GM21528 (cell line): ENCODE results near the gene GAS6.
"Not testable (repeated sequence)": the region's sequence is repeated elsewhere in the genome, so short reads cannot be mapped to it uniquely, and the experiment has no call there.

Experiments used
- ATAC-seq: cut with Tn5 transposase; IDR thresholded peaks from one replicate; pipeline ENCODE4 v1.9.1; 2021; ENCODE audit warnings: mild to moderate bottlenecking, moderate library complexity; ENCODE audit not compliant: unreplicated experiment, low FRiP score

The GAS6 gene

DNA sequence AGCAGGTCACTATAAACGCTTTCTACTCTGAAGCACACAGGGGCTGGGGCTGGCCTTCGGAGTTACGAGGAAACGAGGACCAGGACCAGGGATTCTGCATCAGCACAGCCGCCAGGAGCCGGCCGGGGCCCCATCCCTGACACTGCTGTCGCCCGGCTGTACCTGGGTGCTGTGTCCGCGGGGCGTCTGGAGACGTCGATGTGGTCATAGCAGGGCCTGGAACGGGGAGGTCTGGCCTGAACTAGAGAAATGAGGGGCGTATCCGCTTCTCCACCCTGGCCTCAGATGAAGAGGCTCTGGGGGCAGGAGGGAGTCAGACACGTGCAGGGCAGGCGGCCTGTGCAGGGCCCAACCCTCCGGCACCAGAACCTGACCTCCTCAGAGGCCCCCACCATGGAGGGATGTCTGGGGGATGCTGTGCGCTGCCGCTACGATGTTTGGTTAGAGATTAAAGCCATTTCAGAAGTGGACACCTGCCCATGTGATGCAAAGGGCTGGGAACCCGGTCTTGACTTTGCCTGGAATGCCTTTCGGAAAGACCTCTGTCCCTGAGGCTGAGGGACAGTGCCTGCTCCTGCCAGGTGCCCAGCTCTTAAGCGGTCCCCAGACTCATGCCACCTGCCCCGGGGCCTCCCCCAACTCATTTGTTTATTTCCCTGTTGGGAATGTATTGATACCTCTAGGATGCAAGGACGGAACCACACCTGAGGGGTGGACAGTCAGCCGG lies 21.4 kb downstream of the GAS6 start:
- ATAC-seq, result no peak

- ATAC-seq, result no peak
Measured at GRCh38 chr13:113841353-113841650, 22.6 kb downstream of the GAS6 start.

DNA sequence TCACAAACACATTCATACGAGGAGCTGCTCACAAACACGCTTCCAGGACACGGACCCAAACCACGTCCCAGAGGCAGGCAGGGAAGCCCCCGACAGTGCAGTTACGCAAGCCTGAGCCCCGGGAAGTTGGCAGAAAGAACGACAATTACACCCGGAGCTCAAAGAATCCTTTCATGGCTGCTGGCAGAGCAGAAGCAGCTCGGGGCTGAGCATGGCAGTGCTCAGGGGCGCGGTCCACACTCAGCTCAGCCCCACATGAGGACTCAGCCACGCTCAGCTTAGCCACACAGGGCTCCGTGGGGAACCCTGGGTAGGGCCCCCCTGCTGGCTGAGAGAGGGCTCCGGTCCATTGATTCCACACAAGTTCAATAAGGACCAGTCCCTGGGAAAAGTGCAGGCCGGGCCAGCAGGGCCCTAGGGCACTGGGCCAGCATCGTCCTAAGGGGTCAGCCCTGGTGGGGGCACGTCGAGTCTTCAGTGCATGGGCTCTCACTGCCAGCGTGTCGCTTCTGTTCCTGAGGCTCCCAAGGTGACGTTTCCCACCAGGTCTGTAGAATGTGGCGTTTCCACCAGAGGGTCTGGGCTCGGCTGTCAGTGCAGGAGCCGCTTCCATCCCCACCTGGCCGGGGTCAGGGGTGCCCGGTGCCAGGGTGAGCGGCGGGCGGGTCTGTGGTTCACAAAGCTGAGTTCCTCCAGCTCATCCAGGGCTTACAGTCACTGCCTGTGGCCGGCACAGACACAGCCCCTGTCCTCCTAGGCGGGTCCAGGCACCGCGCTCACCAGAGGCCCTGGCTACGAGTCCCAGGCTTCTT lies 23.1 kb downstream of the GAS6 start:
- no peak for ATAC-seq

DNA sequence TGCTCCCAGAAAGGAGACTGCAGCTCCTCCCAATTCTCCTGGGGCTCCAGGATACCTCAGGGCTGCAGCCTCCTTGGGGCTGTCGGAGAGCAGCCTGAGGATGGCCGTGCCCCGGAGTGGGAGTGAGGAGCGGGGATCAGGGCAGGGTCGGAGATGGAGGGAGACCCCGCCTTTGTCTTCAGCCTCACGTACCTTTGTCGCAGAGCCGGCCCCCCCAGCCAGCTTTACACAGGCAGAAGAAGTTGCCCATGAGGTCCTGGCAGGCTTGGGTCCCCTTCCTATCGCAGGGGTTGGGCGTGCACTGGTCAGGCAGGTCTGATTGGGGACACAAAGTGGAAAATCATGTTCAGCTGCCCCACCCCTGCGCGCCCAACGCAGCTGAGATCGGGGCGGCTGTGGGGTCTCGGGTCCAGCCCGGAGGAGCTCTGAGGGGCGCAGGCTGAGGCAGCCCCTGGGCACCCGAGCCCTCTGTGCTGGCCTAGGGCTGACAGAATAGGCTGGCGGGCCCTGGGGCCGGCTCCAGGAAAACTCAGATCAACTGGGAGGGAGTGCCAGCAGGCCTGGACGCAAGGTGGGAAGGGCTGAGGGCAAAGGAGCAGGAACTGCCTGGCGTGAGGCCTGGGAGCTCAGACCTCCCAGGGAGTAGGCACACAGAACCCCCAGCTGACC lies 24.2 kb downstream of the GAS6 start:
- ATAC-seq, result no peak

DNA sequence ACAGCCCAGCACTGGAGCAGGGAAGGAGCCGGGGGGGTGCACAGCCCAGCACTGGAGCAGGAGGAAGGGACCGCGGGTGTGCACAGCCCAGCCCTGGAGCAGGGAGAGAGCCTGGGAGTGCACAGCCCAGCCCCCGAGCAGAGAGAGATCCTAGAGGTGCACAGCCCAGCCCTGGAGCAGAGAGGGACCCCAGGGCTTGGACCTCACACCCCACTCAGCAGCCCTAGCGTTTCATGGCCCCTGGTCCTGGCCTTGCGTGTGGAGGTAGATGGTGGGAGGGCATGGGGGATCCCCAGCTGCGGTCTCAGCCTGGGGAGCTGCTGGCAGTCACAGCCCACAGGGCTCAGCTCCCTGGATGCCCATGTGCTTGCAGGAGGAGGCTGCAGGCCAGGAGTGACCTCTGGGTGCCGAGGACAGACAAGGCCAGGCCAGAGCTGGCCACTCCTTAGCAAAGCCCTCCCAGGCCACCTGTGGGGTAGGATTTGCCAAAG lies 25.1 kb downstream of the GAS6 start:
- ATAC-seq, result no peak

GRCh38 chr13:113837560-113838355 lies 26.1 kb downstream of the GAS6 start:
- ATAC-seq, result no peak

- ATAC-seq, result no peak
Measured at GRCh38 chr13:113836768-113837559, 26.9 kb downstream of the GAS6 start.

DNA sequence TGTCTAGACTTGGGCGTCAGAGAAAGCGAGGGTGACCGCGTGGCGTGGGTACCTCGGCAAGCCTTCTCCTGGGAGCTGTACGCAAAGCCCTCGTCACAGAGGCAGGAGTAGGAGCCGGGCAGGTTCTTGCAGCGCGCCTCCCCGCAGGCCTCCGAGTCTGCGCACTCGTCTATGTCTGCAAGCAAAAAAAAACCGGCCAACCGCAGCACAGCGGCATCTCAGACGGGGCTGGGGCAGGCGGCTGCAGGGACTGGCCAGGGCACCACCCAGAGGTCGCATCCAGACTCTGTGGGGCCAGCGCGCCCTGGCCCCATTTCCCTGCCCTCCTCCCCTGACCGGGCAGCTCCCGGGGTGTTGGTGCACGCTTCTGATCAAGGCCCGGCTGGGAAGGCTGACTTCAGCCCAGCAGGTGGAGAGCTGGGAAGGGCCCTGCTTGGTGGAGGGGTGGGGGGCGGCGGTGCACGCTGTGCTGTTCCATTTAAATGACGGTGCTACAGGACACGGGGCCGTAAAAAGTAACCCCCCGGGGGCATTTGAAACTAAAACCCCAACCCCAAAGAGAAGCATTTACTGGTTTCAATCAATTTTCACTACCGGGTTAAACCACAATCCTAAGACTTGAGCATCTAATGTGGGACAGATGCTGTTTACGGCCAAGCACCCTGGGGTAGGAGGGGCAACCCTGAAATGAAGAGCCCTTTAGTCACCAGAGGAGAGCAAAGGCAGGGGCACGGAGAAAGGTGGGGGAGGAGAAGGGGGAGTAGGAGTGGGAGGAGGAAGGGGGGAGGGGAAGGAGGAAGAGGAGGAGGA lies 28.2 kb downstream of the GAS6 start:
- no peak for ATAC-seq

DNA sequence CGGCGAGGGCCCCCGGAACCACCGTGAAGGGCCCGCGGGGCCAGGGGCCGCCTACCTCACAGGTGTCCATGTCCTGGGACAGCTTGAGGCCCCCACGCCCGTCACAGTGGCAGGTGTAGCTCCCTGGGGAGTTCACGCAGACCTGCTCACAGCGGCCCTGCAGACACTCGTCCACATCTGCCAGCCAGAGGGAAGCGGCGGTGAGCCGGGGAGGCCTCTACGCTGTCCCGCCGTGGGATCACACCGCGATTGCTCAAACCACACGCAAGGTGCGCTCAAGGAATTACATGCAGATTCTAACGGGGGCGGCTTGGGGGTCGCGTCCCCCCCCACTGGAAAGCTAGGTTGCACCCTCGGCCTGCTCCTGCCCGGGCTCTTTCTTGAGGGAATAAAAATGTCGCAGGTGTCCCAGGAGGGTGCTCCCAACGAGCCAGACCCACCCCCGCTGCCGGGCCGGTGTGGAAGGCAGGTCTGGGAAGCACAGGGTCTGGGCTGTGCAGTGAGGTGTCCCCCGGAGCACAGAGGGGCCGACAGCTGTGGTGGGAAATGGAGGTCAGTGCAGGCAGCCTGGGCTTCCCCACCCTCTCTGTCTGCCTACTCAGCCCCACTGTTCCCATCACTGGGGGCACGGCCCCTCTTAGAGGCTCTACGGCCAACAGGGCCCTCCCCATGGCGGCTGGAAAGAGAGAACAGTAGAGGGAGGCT lies 29.2 kb downstream of the GAS6 start:
- ATAC-seq, result no peak

GRCh38 chr13:113834006-113834405 lies 29.9 kb downstream of the GAS6 start:
- ATAC-seq, result not testable (repeated sequence)

GRCh38 chr13:113833111-113833830 lies 30.6 kb downstream of the GAS6 start:
- ATAC-seq, result no peak

DNA sequence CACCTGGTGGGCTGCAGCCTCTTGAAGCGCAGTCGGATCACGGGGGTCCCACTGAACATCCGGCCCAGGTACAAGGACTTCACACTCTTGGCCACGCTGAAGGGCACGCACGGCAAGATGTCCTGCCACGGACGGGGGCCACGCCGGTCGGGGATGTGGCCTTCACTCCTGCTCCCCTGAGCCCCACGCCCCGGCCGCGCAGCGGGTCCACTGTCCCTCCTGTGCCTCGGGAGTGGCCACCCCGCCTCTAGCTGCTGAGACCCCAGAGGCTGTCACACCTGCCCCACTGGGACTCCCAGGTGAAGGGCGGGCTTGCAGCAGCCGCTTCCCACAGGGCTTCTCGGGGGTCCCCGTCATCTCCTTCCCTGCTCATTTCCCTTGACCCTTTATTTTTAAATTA lies 31.2 kb downstream of the GAS6 start:
- ATAC-seq, result no peak

DNA sequence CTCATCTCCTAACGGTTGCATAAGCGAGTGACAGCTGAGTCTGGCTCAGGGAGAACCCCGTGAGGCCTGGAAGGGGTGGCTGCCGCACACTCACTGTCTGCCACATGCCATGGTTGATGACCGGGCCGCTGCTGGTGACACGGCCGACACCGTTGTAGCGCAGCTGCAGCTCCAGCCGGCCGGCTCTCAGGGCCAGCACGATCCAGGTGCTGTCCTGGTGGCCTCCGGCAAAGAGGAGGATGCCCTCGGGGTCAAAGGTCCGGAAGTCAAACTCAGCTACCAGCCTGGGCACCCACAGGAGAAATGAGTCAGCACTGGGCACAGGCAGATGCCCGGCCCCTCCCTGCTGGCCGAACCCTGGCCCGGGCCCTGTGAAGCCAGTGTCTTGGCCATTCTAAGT lies 31.7 kb downstream of the GAS6 start:
- ATAC-seq, result no peak

- ATAC-seq, result no peak
Measured at GRCh38 chr13:113831061-113831460, 32.8 kb downstream of the GAS6 start.

DNA sequence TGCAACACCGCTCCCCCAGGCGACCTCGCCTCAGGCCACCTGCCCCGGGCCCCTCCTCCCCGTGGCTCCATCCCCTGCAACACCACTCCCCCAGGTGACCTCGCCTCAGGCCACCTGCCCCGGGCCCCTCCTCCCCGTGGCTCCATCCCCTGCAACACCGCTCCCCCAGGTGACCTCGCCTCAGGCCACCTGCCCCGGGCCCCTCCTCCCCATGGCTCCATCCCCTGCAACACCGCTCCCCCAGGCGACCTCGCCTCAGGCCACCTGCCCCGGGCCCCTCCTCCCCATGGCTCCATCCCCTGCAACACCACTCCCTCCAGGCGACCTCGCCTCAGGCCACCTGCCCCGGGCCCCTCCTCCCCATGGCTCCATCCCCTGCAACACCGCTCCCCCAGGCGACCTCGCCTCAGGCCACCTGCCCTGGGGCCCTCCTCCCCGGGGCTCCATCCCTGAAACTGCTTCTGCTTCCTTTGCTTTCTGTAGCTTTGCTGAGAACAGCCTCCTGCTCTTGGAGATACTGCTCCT lies 33.4 kb downstream of the GAS6 start:
- not testable (repeated sequence) for ATAC-seq

DNA sequence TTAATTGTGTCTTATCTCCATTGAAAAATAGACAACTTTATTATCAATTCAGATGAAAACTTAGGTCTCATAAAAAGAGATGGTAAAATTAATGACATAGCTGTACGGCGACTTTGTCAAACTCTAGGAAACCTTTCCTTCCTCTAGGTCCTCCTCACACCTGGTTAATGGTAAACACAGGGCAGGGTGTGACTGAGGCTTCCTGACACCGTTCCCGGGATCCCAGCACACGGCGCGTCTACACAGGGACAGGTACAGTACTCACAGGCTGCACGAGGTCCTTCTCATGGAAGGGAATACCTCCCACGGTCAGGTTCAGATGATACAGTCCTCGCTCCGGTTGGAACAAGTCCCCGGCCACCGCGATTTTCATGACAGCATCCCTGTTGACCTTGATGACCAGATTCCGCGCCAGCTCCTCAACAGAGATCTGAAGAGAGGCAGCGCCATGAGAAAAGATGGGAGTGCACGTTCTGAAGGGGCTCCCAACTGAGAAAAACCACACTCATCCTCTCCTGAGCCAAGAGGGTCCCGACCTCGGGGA lies 35.5 kb downstream of the GAS6 start:
- ATAC-seq, result no peak

GRCh38 chr13:113827021-113827420 lies 36.9 kb downstream of the GAS6 start:
- ATAC-seq, result no peak
